IPS-18a (cell line): ENCODE data around the gene ARMC9.

Source experiments
- H3K27ac ChIP-seq: one replicate; pipeline ENCODE4 v1.5.1; 2013; ENCODE audit warnings: low read length
- H3K27me3 ChIP-seq: one replicate; pipeline ENCODE4 v1.6.1; 2013; ENCODE audit warnings: mild to moderate bottlenecking, low read length; ENCODE audit not compliant: control insufficient read depth, insufficient read depth
- H3K36me3 ChIP-seq: one replicate; pipeline ENCODE4 v1.6.1; 2013; ENCODE audit warnings: low read depth, low read length; ENCODE audit not compliant: control insufficient read depth
- H3K4me1 ChIP-seq: one replicate; pipeline ENCODE4 v1.6.1; 2013; ENCODE audit warnings: low read depth, low read length; ENCODE audit not compliant: control insufficient read depth
- H3K4me3 ChIP-seq: one replicate; pipeline ENCODE4 v1.5.1; 2013; ENCODE audit warnings: low read length
- H3K9ac ChIP-seq: one replicate; pipeline ENCODE4 v1.6.1; 2013; ENCODE audit warnings: mild to moderate bottlenecking, low read length, moderate library complexity
- H3K9me3 ChIP-seq: one replicate; pipeline ENCODE4 v1.6.1; 2013; ENCODE audit warnings: low read depth, low read length; ENCODE audit not compliant: control insufficient read depth

The ARMC9 gene

GRCh38 chr2:231280846-231281245 is 82.4 kb downstream of the ARMC9 start:
- Histone ChIP-seq H3K9ac (no peak overlapping the region), H3K4me1 (no peaks in the 10 kb centered on the region), H3K4me3 (no peak overlapping the region), H3K9me3 (no peaks in the 10 kb centered on the region), H3K27me3 (no peaks in the 10 kb centered on the region), H3K27ac (no peak overlapping the region), H3K36me3 (peaks cover 9% of the 10 kb centered on the region)

GRCh38 chr2:231284296-231284695 is 85.9 kb downstream of the ARMC9 start:
- Histone ChIP-seq H3K27ac (no peak overlapping the region), H3K9me3 (no peaks in the 10 kb centered on the region), H3K36me3 (peaks cover 2% of the 10 kb centered on the region), H3K27me3 (no peaks in the 10 kb centered on the region), H3K9ac (no peak overlapping the region), H3K4me1 (no peaks in the 10 kb centered on the region), H3K4me3 (no peak overlapping the region)

- H3K4me3 ChIP-seq = no peak overlapping the region
- no peaks in the 10 kb centered on the region for H3K9me3 ChIP-seq
- no peak overlapping the region for H3K27ac ChIP-seq
- H3K36me3 ChIP-seq = no peaks in the 10 kb centered on the region
- no peaks in the 10 kb centered on the region for H3K4me1 ChIP-seq
- no peaks in the 10 kb centered on the region for H3K27me3 ChIP-seq
- H3K9ac ChIP-seq = no peak overlapping the region
Observed at GRCh38 chr2:231286964-231287363, 88.5 kb downstream of the ARMC9 start.

- no peak overlapping the region for H3K9ac ChIP-seq
- H3K4me1 ChIP-seq = no peaks in the 10 kb centered on the region
- no peak overlapping the region for H3K27ac ChIP-seq
- no peaks in the 10 kb centered on the region for H3K27me3 ChIP-seq
- H3K36me3 ChIP-seq = peaks cover 4% of the 10 kb centered on the region
- no peak overlapping the region for H3K4me3 ChIP-seq
- no peaks in the 10 kb centered on the region for H3K9me3 ChIP-seq
Observed at GRCh38 chr2:231287696-231288095, 89.3 kb downstream of the ARMC9 start.

- H3K27me3 ChIP-seq = no peaks in the 10 kb centered on the region
- no peaks in the 10 kb centered on the region for H3K9me3 ChIP-seq
- no peak overlapping the region for H3K9ac ChIP-seq
- H3K36me3 ChIP-seq = peaks cover 4% of the 10 kb centered on the region
- no peak overlapping the region for H3K4me3 ChIP-seq
- no peaks in the 10 kb centered on the region for H3K4me1 ChIP-seq
- no peak overlapping the region for H3K27ac ChIP-seq
Observed at GRCh38 chr2:231288590-231288989, 90.2 kb downstream of the ARMC9 start.

GRCh38 chr2:231290321-231291015 is 92.0 kb downstream of the ARMC9 start:
- H3K4me3 ChIP-seq = no peak overlapping the region
- no peaks in the 10 kb centered on the region for H3K27me3 ChIP-seq
- no peak overlapping the region for H3K9ac ChIP-seq
- no peak overlapping the region for H3K27ac ChIP-seq
- H3K9me3 ChIP-seq = no peaks in the 10 kb centered on the region
- H3K36me3 ChIP-seq = peaks cover 4% of the 10 kb centered on the region
- H3K4me1 ChIP-seq = no peaks in the 10 kb centered on the region

- peaks cover 8% of the 10 kb centered on the region for H3K4me1 ChIP-seq
- H3K4me3 ChIP-seq = no peak overlapping the region
- H3K27ac ChIP-seq = no peak overlapping the region
- H3K9me3 ChIP-seq = no peaks in the 10 kb centered on the region
- H3K36me3 ChIP-seq = peaks cover 4% of the 10 kb centered on the region
- no peaks in the 10 kb centered on the region for H3K27me3 ChIP-seq
- H3K9ac ChIP-seq = no peak overlapping the region
Observed at GRCh38 chr2:231292472-231293134, 94.2 kb downstream of the ARMC9 start.

- Histone ChIP-seq H3K36me3 (peaks cover 4% of the 10 kb centered on the region), H3K4me3 (no peak overlapping the region), H3K27ac (no peak overlapping the region), H3K9me3 (no peaks in the 10 kb centered on the region), H3K9ac (no peak overlapping the region), H3K27me3 (no peaks in the 10 kb centered on the region), H3K4me1 (peaks cover 8% of the 10 kb centered on the region)
Observed at GRCh38 chr2:231293163-231293562, 94.7 kb downstream of the ARMC9 start.

GRCh38 chr2:231294116-231294515 is 95.7 kb downstream of the ARMC9 start:
- H3K27ac ChIP-seq = no peak overlapping the region
- no peaks in the 10 kb centered on the region for H3K9me3 ChIP-seq

GRCh38 chr2:231294571-231295362 is 96.3 kb downstream of the ARMC9 start:
- no peak overlapping the region for H3K27ac ChIP-seq
- H3K9me3 ChIP-seq = no peaks in the 10 kb centered on the region
- no peak overlapping the region for H3K9ac ChIP-seq
- H3K4me3 ChIP-seq = no peak overlapping the region
- peaks cover 4% of the 10 kb centered on the region for H3K36me3 ChIP-seq
- H3K27me3 ChIP-seq = no peaks in the 10 kb centered on the region
- H3K4me1 ChIP-seq = peaks cover 8% of the 10 kb centered on the region

More at GRCh38 chr2:231294116-231294515, 95.7 kb downstream of the ARMC9 start:
- peaks cover 8% of the 10 kb centered on the region for H3K4me1 ChIP-seq
- no peak overlapping the region for H3K9ac ChIP-seq
- H3K27me3 ChIP-seq = no peaks in the 10 kb centered on the region
- no peak overlapping the region for H3K4me3 ChIP-seq
- H3K36me3 ChIP-seq = peaks cover 4% of the 10 kb centered on the region

- H3K27me3 ChIP-seq = no peaks in the 10 kb centered on the region
Observed at GRCh38 chr2:231295363-231295655, 96.9 kb downstream of the ARMC9 start.

More at GRCh38 chr2:231295363-231295655, 96.9 kb downstream of the ARMC9 start:
- Histone ChIP-seq H3K9ac (no peak overlapping the region), H3K4me1 (peaks cover 8% of the 10 kb centered on the region), H3K9me3 (no peaks in the 10 kb centered on the region), H3K36me3 (peaks cover 4% of the 10 kb centered on the region), H3K4me3 (no peak overlapping the region), H3K27ac (no peak overlapping the region)
